Activated CD4-positive, alpha-beta T cell treated with anti-CD3 and anti-CD28 coated beads for 48 hours (primary cell): ENCODE results near the gene PTEN.

Experiments
- DNase-seq: peaks from one replicate; pipeline ENCODE4 v3.0.0-alpha.2; 2020

Gene PTEN

DNA sequence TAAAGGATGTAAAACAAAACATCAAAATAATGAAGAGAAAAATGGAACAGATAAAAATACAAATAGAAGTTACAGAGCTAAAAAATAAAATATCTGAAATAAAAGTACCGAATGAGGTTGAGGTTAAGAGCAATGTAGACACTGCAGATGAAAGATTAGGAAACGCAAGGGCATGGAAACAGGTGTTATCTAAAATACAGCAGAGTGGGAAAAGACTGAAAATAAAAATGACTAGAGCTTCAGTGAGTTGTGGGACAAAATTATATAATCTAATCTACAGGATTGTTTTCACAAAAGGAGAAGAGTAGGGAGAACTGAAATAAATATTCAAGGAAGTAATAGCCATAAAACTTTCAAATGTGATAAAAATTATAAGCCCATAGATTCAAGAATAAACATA is 123.8 kb downstream of the PTEN start:
- no peak for DNase-seq

DNA sequence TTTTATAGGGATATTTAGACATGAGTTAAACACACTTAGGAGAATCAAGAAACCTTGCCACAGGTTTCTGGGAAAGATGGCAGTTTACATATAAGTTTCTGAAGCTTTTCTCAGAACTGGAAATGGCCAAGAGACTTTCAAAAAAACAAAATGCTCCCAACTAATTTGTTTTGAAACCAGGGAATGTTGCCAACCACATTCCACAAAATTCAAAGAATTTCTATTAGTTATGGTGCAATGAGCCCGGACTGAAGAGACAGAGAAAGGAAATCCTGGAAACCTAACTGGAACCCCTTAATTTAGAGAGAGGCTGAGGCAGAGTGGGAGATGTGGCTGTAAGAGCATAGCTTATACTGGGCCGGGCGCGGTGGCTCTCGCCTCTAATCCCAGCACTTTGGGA is 128.5 kb downstream of the PTEN start:
- no peak for DNase-seq

DNA sequence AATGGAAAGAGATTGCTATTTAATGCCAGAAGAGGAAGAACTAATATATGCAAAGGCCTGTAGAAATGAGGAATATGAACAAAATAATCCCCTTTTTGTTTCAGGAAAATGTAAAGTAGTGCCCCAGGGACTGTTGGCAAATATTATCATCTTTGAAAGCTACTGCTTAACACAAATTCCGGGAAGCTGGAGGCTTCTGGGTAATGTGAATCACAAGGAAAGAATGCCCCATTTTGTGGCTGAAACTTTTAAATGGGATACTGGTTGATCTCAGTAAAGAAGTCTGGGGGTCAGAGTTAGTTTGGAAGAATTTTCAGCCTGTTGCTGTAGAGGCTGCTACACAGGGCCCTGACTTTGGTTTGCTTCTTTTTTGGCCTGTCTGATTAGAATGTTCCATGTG is 141.0 kb downstream of the PTEN start:
- no peak for DNase-seq

DNA sequence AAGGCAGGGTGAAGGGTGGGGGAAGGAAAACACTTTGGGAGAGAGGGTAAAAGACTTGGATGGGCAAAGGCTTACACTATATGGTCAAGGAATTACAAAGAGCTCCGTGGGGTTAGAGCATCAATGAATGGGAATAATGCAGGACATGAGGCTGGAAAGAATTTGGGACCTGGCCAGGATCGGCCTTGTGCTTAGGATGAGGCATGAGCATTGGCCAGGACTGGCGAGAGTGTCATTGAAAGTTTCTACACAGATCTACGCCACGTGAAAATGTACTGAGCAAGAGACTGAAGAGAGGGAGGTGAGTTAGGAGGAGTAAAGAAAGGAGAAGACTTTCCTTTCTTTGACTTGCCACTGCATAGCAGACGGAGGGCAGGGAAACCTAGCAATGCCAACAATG is 142.8 kb downstream of the PTEN start:
- DNase-seq, result no peak

DNA sequence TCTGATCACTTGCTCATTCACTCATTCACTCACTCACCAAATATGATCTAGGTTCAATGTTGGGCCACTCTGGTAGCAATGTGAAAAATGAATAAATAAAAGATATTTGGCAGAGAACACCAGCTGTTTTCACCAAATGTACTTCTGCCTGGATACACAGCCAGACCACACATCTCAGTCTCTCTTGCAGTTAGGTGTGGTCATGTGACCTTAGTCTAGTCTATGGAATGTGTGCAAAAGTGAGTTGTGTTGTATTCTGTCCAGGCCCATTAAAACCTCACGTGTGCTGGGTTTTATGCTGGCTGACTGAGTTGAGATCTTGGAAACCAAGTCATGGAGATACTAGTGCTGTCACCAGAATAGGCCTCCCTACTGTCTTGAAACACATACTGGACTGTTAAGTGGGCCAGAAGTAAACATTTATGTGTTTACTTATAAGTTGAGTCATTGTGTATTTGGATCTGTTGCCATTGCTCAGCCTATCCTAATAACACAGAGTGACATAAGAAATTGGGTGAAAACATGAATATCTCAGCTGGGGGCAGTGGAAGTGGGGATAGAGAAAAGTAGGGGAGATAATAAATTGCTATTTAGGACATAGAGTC is 145.5 kb downstream of the PTEN start:
- DNase-seq, result no peak

DNA sequence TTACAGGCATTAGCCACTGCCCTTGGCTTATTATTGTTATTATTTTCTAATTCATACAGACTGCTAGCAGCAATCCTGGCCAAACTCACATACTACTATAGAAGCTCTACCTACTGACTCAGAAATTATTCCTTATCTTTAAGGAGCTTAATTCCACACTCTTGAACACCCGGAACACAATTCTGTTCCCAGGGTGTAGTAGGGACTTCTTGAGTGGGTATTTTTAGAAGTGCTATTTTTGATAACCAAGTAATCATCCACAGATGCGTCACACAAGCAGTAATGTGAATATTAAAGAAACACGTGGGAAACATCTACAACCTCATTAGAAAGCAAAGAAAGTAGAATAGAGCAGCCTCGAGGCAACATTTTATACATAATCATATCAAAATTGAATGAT is 149.2 kb downstream of the PTEN start:
- no peak for DNase-seq

DNA sequence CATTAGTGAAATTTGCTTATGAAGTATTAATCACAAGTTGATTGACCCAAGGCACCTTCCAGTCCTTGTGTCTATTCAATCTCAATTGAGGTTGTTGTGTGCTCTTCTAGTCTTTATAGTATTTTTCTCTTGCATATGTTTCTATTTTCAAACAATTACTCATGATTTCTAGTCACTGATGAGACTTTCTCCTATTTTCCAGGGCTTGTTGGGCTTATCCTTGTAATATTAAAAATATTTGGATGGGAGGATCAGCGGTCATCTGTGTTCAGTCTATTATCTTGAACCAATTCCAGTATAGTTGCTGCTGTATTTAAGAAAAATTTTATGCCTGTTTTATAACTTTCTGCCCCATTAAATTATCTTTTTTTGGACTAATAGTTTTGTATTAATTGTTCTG is 154.4 kb downstream of the PTEN start:
- no peak for DNase-seq

DNA sequence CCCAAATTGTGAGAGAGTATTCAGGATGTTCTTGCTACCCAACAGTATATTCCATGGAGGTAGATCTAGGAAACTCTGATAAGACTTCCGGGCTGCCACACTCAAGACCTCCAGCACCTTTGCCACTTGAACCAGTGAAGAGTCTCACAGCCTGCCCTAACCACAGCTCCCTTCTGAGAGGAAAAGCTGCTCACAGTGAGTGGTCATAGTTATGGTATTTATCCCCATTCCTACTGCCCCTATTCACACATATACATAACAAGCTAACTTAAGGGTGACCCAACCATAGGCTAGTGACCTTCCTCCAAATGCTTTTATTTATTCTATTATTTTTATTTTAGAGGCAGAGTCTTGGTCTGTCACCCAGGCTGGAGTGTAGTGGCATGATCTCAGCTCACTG is 156.3 kb downstream of the PTEN start:
- no peak for DNase-seq
